GM12878 (cell line): ENCODE data around the gene CTNNBIP1. TPM values are rescaled to one million over a fixed set of nuclear protein-coding genes. Genes with fewer than 3 reads are reported as not detected.
A peak's percentile ranks its signal among the peaks of the same experiment; 100 is the strongest.

Source experiments
- BCL11A ChIP-seq: IDR thresholded peaks from 2 replicates; pipeline ENCODE4 v1.6.1; 2011; ENCODE audit warnings: low read depth, low read length
- CBFB ChIP-seq: IDR thresholded peaks from 2 replicates; pipeline ENCODE4 v1.6.1; 2016; ENCODE audit warnings: antibody characterized with exemption, low read depth
- CHD4 ChIP-seq: fragments of 200-600 bp; sonication (generic); IDR thresholded peaks from 2 replicates; pipeline ENCODE4 v1.6.1; 2016; ENCODE audit warnings: mild to moderate bottlenecking
- CUX1 ChIP-seq: IDR thresholded peaks from 2 replicates; pipeline ENCODE4 v1.6.1; 2012; ENCODE audit warnings: improper control_type of control experiment, low read depth, low read length; ENCODE audit not compliant: insufficient replicate concordance
- FOXM1 ChIP-seq: IDR thresholded peaks from 2 replicates; pipeline ENCODE4 v1.6.1; 2012; ENCODE audit warnings: low read depth, mild to moderate bottlenecking, inconsistent platforms, low read length, moderate library complexity
- IRF4 ChIP-seq: IDR thresholded peaks from 2 replicates; pipeline ENCODE4 v1.6.1; 2011; ENCODE audit warnings: low read depth, low read length
- KDM1A ChIP-seq: fragments of 200-600 bp; sonication (generic); IDR thresholded peaks from 2 replicates; pipeline ENCODE4 v1.6.1; 2016; ENCODE audit warnings: borderline replicate concordance
- NFYA ChIP-seq: IDR thresholded peaks from 2 replicates; pipeline ENCODE4 v1.6.1; 2011; ENCODE audit warnings: low read depth, mild to moderate bottlenecking, low read length, improper control_type of control experiment, borderline replicate concordance
- POLR2A ChIP-seq: IDR thresholded peaks from 2 replicates; pipeline ENCODE4 v1.6.1; 2011; ENCODE audit warnings: low read depth, mild to moderate bottlenecking, low read length
- SMARCA5 ChIP-seq: fragments of 450-650 bp; IDR thresholded peaks from 2 replicates; pipeline ENCODE4 v1.6.1; 2017; ENCODE audit warnings: mild to moderate bottlenecking
- SMC3 ChIP-seq: IDR thresholded peaks from 2 replicates; pipeline ENCODE4 v1.6.1; 2011; ENCODE audit warnings: low read length, improper control_type of control experiment, borderline replicate concordance
- SRF ChIP-seq, 2 experiments: IDR thresholded peaks; 2 replicates each; pipeline ENCODE4 v1.6.1; 2011; ENCODE audit warnings: low read depth in 2 of 2, low read length in 2 of 2, mild to moderate bottlenecking in 1 of 2, moderate library complexity in 1 of 2
- ZNF217 ChIP-seq: fragments of 450-650 bp; IDR thresholded peaks from 2 replicates; pipeline ENCODE4 v1.6.1; 2017; ENCODE audit warnings: antibody characterized with exemption, mild to moderate bottlenecking
- ZSCAN29 ChIP-seq: fragments of 450-650 bp; IDR thresholded peaks from 2 replicates; pipeline ENCODE4 v1.6.1; 2017; ENCODE audit warnings: mild to moderate bottlenecking, moderate library complexity
- polyA plus RNA-seq, 11 experiments: library from polyadenylated mRNA; depleted of rRNA in 4 of 11; unstranded in 6 of 11; stranded (reverse) in 5 of 11; fragments of >200 nt; fragmentation: Nextera tagmentation in 4 of 11; fragmentation: Illumina TruSeq in 1 of 11; extraction: Ambion mirVana in 4 of 11; extraction: Trizol in 1 of 11; gene quantifications; 1 replicate in 1 of 11; 2 replicates in 10 of 11; pipeline versions ENCODE4 v1.2.1 to v1.2.3, GENCODE V29; 2011 to 2016; ENCODE audit warnings: inconsistent platforms in 2 of 11, missing spikeins in 2 of 11, low read depth in 1 of 11
- total RNA-seq, 4 experiments: library from RNA; depleted of rRNA in 3 of 4; stranded (reverse); fragments of >200 nt in 3 of 4; fragmentation: Illumina TruSeq in 1 of 4; extraction: Trizol in 1 of 4; gene quantifications; 2 replicates each; pipeline versions ENCODE4 v1.2.1 to v1.2.3, GENCODE V29; 2013 to 2021
- TF ChIP-seq, protein P1 (sequence below): fragments of 450-650 bp; IDR thresholded peaks from 2 replicates; pipeline ENCODE4 v1.6.1; 2018; ENCODE audit warnings: borderline replicate concordance, mild to moderate bottlenecking; ENCODE audit not compliant: partially characterized antibody
- TF ChIP-seq, protein P2 (sequence below): fragments of 450-650 bp; IDR thresholded peaks from 2 replicates; pipeline ENCODE4 v1.6.1; 2017; ENCODE audit warnings: antibody characterized with exemption, mild to moderate bottlenecking, moderate library complexity
- TF ChIP-seq, protein P3 (sequence below): fragments of 450-650 bp; formaldehyde crosslinking; IDR thresholded peaks from 2 replicates; pipeline ENCODE4 v1.4.0; 2022; ENCODE audit warnings: mild to moderate bottlenecking, moderate library complexity

The CTNNBIP1 gene
- total and polyA plus RNA-seq, 10 of the 15 experiments (the other 5 are each of a cell fraction or from before 2014, with no cell fraction given), result 0.42 to 31.8 (median 10.8) TPM

DNA sequence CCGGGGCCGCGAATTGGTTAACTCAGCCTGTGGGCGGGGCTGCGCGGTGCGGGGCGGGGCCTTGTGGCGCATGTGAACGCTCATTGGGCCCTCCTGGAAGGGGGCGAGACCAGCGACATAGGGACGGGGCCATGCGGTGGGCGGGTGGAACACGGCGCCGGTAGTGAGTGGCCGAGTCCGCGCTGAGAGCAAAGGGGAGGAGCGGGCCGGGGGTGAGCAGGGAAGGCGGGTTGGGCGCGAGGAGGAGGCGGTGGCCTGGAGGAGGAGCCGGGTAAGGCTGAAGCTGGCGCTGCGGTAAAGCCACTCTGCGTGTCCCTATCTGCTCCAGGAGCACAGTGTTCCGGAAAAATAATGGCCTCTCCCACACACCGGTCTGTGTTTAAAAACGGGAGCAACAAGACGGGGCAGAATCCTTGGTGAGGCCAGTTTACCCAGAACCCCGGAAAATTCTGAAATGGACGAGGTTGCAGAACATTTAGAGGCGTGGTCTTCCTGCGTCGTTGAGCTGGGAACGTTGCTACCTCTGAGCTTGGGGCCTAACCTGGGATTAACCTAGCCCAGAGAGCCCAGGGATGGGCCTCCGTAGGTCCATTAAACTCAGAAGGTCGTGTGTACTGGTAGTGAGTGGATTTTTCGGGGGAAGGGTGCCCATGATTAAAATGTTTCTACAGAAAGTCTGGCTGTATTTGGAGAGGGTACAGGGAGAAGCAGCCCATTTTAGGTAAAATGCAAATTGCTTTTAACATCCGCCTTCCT, 532 bp upstream of the CTNNBIP1 start (continued):
- TF ChIP-seq, protein P1, sequence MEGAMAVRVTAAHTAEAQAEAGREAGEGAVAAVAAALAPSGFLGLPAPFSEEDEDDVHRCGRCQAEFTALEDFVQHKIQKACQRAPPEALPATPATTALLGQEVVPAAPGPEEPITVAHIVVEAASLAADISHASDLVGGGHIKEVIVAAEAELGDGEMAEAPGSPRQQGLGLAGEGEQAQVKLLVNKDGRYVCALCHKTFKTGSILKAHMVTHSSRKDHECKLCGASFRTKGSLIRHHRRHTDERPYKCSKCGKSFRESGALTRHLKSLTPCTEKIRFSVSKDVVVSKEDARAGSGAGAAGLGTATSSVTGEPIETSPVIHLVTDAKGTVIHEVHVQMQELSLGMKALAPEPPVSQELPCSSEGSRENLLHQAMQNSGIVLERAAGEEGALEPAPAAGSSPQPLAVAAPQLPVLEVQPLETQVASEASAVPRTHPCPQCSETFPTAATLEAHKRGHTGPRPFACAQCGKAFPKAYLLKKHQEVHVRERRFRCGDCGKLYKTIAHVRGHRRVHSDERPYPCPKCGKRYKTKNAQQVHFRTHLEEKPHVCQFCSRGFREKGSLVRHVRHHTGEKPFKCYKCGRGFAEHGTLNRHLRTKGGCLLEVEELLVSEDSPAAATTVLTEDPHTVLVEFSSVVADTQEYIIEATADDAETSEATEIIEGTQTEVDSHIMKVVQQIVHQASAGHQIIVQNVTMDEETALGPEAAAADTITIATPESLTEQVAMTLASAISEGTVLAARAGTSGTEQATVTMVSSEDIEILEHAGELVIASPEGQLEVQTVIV, result no peak
- TF ChIP-seq, protein P2, sequence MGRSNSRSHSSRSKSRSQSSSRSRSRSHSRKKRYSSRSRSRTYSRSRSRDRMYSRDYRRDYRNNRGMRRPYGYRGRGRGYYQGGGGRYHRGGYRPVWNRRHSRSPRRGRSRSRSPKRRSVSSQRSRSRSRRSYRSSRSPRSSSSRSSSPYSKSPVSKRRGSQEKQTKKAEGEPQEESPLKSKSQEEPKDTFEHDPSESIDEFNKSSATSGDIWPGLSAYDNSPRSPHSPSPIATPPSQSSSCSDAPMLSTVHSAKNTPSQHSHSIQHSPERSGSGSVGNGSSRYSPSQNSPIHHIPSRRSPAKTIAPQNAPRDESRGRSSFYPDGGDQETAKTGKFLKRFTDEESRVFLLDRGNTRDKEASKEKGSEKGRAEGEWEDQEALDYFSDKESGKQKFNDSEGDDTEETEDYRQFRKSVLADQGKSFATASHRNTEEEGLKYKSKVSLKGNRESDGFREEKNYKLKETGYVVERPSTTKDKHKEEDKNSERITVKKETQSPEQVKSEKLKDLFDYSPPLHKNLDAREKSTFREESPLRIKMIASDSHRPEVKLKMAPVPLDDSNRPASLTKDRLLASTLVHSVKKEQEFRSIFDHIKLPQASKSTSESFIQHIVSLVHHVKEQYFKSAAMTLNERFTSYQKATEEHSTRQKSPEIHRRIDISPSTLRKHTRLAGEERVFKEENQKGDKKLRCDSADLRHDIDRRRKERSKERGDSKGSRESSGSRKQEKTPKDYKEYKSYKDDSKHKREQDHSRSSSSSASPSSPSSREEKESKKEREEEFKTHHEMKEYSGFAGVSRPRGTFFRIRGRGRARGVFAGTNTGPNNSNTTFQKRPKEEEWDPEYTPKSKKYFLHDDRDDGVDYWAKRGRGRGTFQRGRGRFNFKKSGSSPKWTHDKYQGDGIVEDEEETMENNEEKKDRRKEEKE, result peak; percentile 72
- no peak for TF ChIP-seq FOXM1
- TF ChIP-seq POLR2A, result peak; percentile 76
- no peak for TF ChIP-seq CUX1
- TF ChIP-seq SMARCA5, result no peak
- peak; percentile 85 to 97 for TF ChIP-seq SRF (IDR thresholded peaks at IDR 0.05; ENCODE audit: low read depth in 2 of 2, low read length in 2 of 2)
- TF ChIP-seq SMC3, result no peak
- no peak for TF ChIP-seq ZNF217
- TF ChIP-seq KDM1A, result no peak
- no peak for TF ChIP-seq BCL11A
- TF ChIP-seq ZSCAN29, result no peak
- TF ChIP-seq CHD4, result no peak
- TF ChIP-seq, protein P3, sequence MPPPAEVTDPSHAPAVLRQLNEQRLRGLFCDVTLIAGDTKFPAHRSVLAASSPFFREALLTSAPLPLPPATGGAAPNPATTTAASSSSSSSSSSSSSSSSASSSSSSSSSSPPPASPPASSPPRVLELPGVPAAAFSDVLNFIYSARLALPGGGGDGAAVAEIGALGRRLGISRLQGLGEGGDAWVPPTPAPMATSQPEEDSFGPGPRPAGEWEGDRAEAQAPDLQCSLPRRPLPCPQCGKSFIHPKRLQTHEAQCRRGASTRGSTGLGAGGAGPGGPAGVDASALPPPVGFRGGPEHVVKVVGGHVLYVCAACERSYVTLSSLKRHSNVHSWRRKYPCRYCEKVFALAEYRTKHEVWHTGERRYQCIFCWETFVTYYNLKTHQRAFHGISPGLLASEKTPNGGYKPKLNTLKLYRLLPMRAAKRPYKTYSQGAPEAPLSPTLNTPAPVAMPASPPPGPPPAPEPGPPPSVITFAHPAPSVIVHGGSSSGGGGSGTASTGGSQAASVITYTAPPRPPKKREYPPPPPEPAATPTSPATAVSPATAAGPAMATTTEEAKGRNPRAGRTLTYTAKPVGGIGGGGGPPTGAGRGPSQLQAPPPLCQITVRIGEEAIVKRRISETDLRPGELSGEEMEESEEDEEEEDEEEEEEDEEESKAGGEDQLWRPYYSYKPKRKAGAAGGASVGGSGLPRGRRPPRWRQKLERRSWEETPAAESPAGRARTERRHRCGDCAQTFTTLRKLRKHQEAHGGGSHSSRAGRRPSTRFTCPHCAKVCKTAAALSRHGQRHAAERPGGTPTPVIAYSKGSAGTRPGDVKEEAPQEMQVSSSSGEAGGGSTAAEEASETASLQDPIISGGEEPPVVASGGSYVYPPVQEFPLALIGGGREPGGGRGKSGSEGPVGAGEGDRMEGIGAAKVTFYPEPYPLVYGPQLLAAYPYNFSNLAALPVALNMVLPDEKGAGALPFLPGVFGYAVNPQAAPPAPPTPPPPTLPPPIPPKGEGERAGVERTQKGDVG (CRISPR knock-in tag), result no peak
- TF ChIP-seq NFYA, result no peak
- no peak for TF ChIP-seq IRF4
- peak; percentile 37; the same call in 1 of the 2 replicates for TF ChIP-seq CBFB
